GM19035 (cell line): ENCODE results near the gene UBASH3B.

Experiments
- ATAC-seq: cut with Tn5 transposase; IDR thresholded peaks from one replicate; pipeline ENCODE4 v1.9.1; 2021; ENCODE audit not compliant: unreplicated experiment

UBASH3B gene

GRCh38 chr11:122781378-122782195, 126.1 kb downstream of the UBASH3B start:
- ATAC-seq, result peak; percentile 94

DNA sequence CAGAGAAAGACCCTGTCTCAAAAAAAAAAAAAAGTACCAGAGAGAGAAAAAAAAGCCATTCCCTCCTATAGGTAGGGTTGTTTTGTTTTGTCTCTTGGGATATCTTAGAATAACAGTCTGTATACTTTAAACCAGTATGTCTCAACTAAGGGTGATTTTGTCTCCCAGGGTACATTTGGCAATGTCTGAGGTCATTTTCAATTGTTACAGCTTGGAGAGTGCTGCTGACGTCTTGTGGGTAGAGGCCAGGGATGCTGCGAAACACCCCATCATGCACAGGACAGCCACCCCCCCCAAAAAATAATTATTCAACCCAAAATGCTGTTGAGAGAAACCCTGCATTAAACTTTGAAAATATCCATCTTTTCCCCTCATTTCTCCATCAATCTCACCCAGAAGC, 126.7 kb downstream of the UBASH3B start:
- no peak for ATAC-seq

- no peak for ATAC-seq
Measured at GRCh38 chr11:122784325-122784955, 128.9 kb downstream of the UBASH3B start.

DNA sequence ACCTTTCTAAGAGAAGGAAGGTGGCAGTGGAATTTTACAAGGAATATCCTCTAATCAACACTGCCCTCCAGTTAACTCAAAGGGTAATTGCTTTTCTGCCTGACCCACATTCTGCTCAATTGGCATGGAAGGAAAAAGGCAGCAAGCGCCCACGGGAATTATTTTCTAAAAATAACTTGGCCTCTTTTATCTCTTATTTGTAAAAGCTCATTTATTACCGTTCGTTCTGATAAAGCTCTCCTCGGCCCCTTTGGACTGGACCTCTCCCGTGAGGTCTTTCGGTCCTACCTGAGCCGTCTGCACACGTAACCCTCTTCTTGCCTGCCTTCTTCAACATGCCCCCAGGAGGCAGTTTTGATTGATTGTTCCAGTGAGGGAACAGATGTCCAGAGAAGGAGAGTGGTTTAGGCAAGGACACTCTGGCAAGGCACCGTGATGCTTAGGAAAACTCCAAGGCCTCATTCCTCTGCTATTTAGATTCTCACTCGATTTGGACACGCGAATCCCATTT, 129.6 kb downstream of the UBASH3B start:
- ATAC-seq, result no peak

DNA sequence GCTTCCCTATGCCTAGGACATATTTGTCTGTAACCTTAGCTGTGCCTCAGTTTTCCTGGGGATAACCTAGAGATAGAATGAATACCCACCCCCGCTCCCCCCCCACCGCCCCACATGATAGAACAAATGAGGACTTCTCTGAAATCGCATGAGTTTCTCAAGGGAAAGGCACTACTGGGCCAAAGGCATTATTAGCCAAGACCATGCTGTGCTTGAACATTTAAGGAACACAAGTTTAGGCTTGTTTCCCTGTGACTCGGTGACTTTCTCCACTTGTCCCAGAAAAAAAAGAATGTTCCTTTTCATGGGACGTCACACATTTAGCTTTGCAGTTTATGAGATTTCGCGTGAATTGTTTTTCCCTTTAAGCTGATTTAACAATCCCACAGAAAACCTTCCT, 131.4 kb downstream of the UBASH3B start:
- no peak for ATAC-seq

DNA sequence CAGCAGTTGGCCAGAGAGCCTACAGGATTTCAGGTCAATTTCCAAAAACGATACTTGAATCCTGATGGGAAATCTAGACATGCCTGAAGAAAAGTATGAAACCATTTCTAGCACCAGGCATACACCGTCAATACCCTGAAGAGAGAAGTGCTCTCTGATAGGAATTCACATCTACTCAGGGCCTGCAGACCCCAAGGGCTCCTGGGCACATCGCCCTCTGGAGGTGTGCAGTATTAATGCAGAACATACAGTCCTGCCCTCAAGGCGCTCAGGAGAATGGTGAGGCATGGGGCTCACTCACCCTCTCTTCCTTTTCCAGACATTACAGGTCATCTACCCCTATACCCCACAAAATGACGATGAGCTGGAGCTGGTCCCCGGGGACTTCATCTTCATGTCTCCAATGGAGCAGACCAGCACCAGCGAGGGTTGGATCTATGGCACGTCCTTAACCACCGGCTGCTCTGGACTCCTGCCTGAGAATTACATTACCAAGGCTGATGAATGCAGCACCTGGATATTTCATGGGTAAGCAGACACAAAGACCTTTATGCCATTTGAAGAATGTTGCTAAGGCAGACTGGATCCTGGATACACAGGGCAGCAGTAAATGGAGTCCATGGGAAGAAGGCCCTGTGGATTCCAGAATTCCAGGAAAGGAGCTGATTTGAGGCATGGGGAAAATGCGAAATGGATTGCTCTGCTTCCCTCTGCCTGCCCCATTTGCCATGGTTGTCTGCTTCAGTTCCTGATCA, 133.4 kb downstream of the UBASH3B start:
- ATAC-seq, result no peak

DNA sequence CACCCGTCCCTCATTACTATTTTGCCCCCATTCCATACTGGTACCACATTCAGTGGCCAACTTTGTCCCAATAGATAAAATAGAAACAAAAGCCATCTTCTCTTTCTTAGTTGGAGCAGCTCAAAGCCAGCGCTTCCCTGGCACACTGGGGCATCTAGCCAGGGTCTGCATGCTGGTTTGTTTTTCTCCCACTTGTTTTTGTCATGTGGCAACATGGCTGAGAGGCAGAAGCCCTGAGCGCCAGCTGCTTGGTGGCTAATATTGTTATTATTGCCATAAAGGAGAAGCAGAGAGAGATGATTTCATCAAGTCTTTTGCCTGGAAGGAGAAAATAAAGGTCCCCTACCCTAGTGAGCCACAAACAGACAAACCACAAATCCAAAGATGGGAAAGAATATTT, 134.4 kb downstream of the UBASH3B start:
- no peak for ATAC-seq

- ATAC-seq, result no peak
Measured at GRCh38 chr11:122791411-122791810, 135.9 kb downstream of the UBASH3B start.

DNA sequence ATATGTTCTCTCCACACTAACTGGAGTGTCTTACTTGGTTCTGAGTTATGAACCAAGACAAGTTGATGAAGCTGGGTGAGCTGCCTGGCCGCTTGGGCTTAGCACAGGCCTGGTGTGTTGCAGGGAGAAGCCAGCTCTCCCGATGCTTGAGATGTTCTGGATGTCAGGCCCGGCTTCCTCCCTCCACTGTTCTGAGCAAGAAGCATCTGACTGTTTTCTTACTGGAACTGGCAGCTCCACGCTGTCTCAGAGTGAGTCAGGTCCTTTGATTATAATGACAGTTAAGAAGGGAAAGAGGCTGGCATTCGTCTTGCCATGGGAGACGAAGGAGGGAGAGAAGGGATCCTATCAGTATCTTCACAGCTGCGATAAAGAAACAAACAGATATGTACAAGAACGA, 136.3 kb downstream of the UBASH3B start:
- no peak for ATAC-seq

DNA sequence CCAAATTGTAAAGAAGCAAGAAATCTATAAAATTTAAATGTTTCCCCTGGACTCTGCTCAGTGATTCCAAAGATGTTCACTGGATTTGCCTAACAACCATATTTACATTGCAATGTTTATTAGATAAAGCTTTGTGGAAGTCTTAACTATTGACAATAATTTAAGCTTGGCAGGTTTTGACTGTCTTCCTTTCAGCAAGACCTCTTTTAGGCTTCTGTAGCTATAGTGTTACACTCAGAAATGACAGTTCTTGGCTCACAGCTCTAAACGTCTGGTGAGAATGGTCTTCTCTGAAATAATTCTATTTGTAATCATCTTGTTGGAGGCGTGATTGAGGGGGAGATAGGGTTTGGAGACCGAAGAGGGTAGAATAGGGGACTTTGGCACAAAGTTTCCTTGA, 138.0 kb downstream of the UBASH3B start:
- no peak for ATAC-seq

GRCh38 chr11:122795307-122795706, 139.8 kb downstream of the UBASH3B start:
- ATAC-seq, result no peak

- ATAC-seq, result peak; percentile 81
Measured at GRCh38 chr11:122796128-122796717, 140.7 kb downstream of the UBASH3B start.

- no peak for ATAC-seq
Measured at GRCh38 chr11:122797651-122798050, 142.1 kb downstream of the UBASH3B start.

- ATAC-seq, result no peak
Measured at GRCh38 chr11:122799406-122800105, 144.0 kb downstream of the UBASH3B start.

GRCh38 chr11:122802876-122803275, 147.4 kb downstream of the UBASH3B start:
- no peak for ATAC-seq

- no peak for ATAC-seq
Measured at GRCh38 chr11:122803306-122803705, 147.8 kb downstream of the UBASH3B start.

- ATAC-seq, result no peak
Measured at GRCh38 chr11:122803716-122804115, 148.2 kb downstream of the UBASH3B start.

- no peak for ATAC-seq
Measured at GRCh38 chr11:122804161-122804560, 148.6 kb downstream of the UBASH3B start.

DNA sequence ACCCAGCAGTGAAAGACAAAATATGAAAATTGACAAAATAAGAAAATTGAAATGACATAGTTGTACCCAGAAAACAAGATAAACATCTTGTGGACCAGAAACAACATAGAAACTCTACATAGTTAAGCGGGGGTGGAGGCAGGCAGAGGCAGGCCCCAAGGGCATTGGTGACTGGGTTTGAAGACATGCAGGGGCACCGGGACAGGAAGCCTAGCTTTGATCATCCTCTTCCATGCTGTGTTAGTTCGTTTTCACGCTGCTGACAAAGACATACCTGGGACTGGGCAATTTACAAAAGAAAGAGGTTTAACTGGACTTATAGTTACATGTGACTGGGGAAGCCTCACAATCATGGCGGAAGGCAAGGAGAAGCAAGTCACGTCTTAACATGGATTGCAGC, 149.3 kb downstream of the UBASH3B start:
- ATAC-seq, result no peak

GRCh38 chr11:122807731-122808477, 152.4 kb downstream of the UBASH3B start:
- ATAC-seq, result no peak
